OCI-LY3 (cell line): Measurements from ENCODE around the gene INTS6.

Experiments
- EZH2phosphoT487 ChIP-seq: fragments of 200-600 bp; shearing (Covaris generic); IDR thresholded peaks from 2 replicates; pipeline ENCODE4 v1.6.1; 2018; ENCODE audit warnings: antibody characterized with exemption, mixed run types, low read depth
- TF ChIP-seq, protein P1 (sequence below): fragments of 200-600, 300-600 bp; sonication (generic); IDR thresholded peaks from 2 replicates; pipeline ENCODE4 v1.5.1; 2014; ENCODE audit warnings: antibody characterized with exemption, low read length, low read depth

DNA sequence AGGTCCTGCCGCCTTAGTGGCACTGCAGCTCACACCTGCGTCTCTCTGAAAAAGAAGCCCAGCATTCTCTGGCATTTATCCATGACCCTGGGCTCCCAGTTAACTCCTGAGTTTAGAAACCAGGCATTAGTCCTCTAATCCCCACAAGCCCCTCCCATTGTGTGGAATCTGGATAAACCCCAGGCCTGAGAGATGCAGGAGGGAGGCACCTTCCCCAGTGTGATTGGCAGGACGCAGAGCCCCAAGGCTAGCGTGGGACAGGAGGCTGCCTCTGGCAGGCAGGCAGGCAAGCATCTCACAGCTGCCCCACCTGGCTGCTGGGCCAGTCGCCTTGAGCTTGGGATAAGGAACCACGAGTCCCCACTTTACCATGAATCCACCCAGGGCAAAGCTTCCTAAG lies 124.3 kb downstream of the INTS6 start:
- TF ChIP-seq, protein P1, sequence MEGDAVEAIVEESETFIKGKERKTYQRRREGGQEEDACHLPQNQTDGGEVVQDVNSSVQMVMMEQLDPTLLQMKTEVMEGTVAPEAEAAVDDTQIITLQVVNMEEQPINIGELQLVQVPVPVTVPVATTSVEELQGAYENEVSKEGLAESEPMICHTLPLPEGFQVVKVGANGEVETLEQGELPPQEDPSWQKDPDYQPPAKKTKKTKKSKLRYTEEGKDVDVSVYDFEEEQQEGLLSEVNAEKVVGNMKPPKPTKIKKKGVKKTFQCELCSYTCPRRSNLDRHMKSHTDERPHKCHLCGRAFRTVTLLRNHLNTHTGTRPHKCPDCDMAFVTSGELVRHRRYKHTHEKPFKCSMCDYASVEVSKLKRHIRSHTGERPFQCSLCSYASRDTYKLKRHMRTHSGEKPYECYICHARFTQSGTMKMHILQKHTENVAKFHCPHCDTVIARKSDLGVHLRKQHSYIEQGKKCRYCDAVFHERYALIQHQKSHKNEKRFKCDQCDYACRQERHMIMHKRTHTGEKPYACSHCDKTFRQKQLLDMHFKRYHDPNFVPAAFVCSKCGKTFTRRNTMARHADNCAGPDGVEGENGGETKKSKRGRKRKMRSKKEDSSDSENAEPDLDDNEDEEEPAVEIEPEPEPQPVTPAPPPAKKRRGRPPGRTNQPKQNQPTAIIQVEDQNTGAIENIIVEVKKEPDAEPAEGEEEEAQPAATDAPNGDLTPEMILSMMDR: no peak
- TF ChIP-seq EZH2phosphoT487: no peak
